ENCODE measurements around the gene PPP2R5C. TPM values are rescaled to one million over a fixed set of nuclear protein-coding genes. Genes with fewer than 3 reads are reported as not detected.

Gene PPP2R5C
- total RNA-seq, 2 experiments from 2014 or later = 252 to 268 TPM

GRCh38 chr14:101849125-101849524 lies 87.6 kb downstream of the PPP2R5C start:
- H3K27ac Mint-ChIP-seq = no peak overlapping the region
- H3K4me3 Mint-ChIP-seq = no peak overlapping the region

DNA sequence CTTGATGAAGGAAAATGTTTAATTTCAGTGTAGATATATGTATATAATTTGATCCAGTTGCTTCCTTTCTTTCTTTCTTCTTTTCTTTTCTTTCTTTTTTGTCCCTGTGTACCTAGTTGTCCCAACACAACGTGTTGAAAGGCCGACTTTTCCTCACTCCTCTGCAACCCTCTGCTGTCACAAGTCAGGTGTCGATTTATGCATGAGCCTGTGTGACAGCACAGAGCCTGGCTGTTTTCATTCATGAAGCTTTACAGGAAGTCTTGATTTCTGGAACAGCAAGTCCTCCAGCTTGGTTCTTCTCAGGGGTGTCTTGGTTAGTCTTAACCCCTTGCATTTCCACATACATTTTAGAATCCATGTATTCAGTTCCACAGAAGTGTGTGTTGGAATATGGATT lies 88.1 kb downstream of the PPP2R5C start:
- POLR2A ChIA-PET = interaction anchor here (0.8 kb wide), 1 partner anchor 27 kb away, joined by 3 read pairs; no protein-coding TSS in a partner anchor
- Mint-ChIP-seq H3K4me1 (ENCODE audit: low read depth) (peaks cover 87% of the 10 kb centered on the region), H3K27me3 (no peaks in the 10 kb centered on the region), H3K4me3 (no peak overlapping the region), H3K27ac (peak overlapping the region; percentile 55), H3K36me3 (peaks cover 5% of the 10 kb centered on the region), H3K9me3 (no peaks in the 10 kb centered on the region)
- no peak for DNase-seq
- CTCF ChIA-PET = interaction anchor here (0.8 to 1.4 kb wide), 2 partner anchors 10 to 142 kb away, joined by 3 to 5 read pairs; no protein-coding TSS in a partner anchor
- intact Hi-C loops (cut with micrococcal nuclease) = no loop called here

More at GRCh38 chr14:101849125-101849524, 87.6 kb downstream of the PPP2R5C start:
- no peaks in the 10 kb centered on the region for H3K27me3 Mint-ChIP-seq
- ChIA-PET CTCF (interaction anchor here (1.4 kb wide), 1 partner anchor 142 kb away, joined by 5 read pairs; no protein-coding TSS in a partner anchor), POLR2A (interaction anchor here (0.8 kb wide), 1 partner anchor 28 kb away, joined by 3 read pairs; no protein-coding TSS in a partner anchor)
- intact Hi-C loops (cut with micrococcal nuclease) = no loop called here
- H3K36me3 Mint-ChIP-seq = peaks cover 10% of the 10 kb centered on the region
- peaks cover 87% of the 10 kb centered on the region for H3K4me1 Mint-ChIP-seq (ENCODE audit: low read depth)
- H3K9me3 Mint-ChIP-seq = no peaks in the 10 kb centered on the region
- no peak for DNase-seq

- CTCF ChIA-PET = interaction anchor here (0.6 to 0.8 kb wide), 2 partner anchors 76 to 80 kb away, joined by 3 read pairs; no protein-coding TSS in a partner anchor
- Mint-ChIP-seq H3K9me3 (no peaks in the 10 kb centered on the region), H3K27ac (no peak overlapping the region), H3K36me3 (peaks cover 2% of the 10 kb centered on the region), H3K4me1 (ENCODE audit: low read depth) (peaks cover 85% of the 10 kb centered on the region), H3K4me3 (no peak overlapping the region), H3K27me3 (no peaks in the 10 kb centered on the region)
- DNase-seq = no peak
- intact Hi-C loops (cut with micrococcal nuclease) = no loop called here
- POLR2A ChIA-PET = interaction anchor here (2.0 kb wide), 1 partner anchor 27 kb away, joined by 8 read pairs; no protein-coding TSS in a partner anchor
These were observed 89.7 kb downstream of the PPP2R5C start for GRCh38 chr14:101851183-101851582.

DNA sequence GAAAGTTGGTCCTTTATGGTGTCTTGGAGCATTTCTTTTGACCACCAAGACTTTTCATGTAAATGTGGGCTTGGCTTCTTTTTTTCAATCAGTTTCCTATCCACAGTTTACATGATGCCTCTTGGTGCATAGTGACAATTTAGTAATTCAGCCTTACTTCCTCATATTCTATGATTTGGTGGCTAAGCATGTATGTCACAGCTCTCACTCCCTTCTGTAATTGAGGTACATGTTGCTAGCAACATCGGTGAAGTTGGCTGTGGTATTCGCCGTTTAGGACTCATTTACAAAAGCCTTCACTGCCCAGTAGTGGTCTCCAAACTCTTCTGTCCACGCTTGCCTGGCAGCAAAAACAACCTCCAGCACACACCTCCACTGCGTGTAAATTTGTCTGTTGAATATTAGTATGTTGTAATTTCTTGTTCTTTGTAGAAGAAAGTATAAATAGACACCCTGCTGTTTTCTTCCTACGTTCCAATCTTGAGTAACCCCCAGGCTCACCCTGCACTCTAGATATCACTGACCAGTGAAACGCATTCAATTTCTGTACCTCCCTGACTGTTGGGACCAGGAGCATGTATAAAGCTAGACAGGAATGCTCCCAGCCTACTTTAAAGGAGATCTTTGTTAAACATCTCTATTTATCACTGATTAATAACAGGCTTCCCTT lies 90.4 kb downstream of the PPP2R5C start:
- Mint-ChIP-seq H3K9me3 (no peaks in the 10 kb centered on the region), H3K27ac (peak overlapping the region; percentile 31), H3K4me1 (ENCODE audit: low read depth) (peaks cover 84% of the 10 kb centered on the region), H3K27me3 (no peaks in the 10 kb centered on the region), H3K4me3 (no peak overlapping the region), H3K36me3 (peaks cover 6% of the 10 kb centered on the region)
- CTCF ChIA-PET = interaction anchor here (0.6 to 0.8 kb wide), 2 partner anchors 77 to 81 kb away, joined by 3 read pairs; no protein-coding TSS in a partner anchor
- no peak for DNase-seq
- intact Hi-C loops (cut with micrococcal nuclease) = no loop called here
- POLR2A ChIA-PET = interaction anchor here (2.0 kb wide), 1 partner anchor 28 kb away, joined by 8 read pairs; no protein-coding TSS in a partner anchor

DNA sequence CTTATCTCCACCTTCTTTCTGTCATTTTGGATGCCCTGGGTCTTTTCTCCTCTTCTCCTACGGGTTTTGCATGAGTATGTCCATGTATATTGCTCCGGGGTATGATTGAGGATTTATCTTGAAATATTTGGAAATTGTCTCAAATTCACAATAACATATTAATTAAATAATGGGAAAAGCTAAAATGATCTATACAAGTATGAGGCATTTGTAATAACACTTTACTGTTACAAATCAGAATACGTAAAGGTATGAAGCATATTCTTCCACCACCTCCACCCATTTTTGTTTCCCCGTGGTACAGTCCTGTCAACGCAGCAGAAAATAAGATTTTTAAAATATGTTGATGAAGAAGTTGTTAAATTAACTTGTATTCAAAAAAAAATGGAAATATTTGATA lies 91.3 kb downstream of the PPP2R5C start:
- Mint-ChIP-seq H3K27ac (no peak overlapping the region), H3K4me1 (ENCODE audit: low read depth) (peaks cover 87% of the 10 kb centered on the region), H3K36me3 (peaks cover 12% of the 10 kb centered on the region), H3K4me3 (no peak overlapping the region), H3K27me3 (no peaks in the 10 kb centered on the region), H3K9me3 (no peaks in the 10 kb centered on the region)
- DNase-seq = no peak
- intact Hi-C loops (cut with micrococcal nuclease) = no loop called here
- POLR2A ChIA-PET = no interaction called here
- CTCF ChIA-PET = interaction anchor here (2.4 kb wide), 1 partner anchor 8 kb away, joined by 13 read pairs; no protein-coding TSS in a partner anchor

- no peaks in the 10 kb centered on the region for H3K9me3 Mint-ChIP-seq
- no peak overlapping the region for H3K4me3 Mint-ChIP-seq
- DNase-seq = no peak
- CTCF ChIA-PET = interaction anchor here (1.0 to 2.4 kb wide), 5 partner anchors 9 to 147 kb away, joined by 3 to 13 read pairs (median 4); no protein-coding TSS in a partner anchor
- peaks cover 17% of the 10 kb centered on the region for H3K36me3 Mint-ChIP-seq
- POLR2A ChIA-PET = interaction anchor here (0.8 to 1.6 kb wide), 4 partner anchors 7 to 38 kb away, joined by 3 to 5 read pairs (median 4); no protein-coding TSS in a partner anchor
- intact Hi-C loops (cut with micrococcal nuclease) = no loop called here
- H3K4me1 Mint-ChIP-seq (ENCODE audit: low read depth) = peaks cover 89% of the 10 kb centered on the region
- no peaks in the 10 kb centered on the region for H3K27me3 Mint-ChIP-seq
- peak overlapping the region; percentile 77 for H3K27ac Mint-ChIP-seq
These were observed 92.0 kb downstream of the PPP2R5C start for GRCh38 chr14:101853455-101854018.

DNA sequence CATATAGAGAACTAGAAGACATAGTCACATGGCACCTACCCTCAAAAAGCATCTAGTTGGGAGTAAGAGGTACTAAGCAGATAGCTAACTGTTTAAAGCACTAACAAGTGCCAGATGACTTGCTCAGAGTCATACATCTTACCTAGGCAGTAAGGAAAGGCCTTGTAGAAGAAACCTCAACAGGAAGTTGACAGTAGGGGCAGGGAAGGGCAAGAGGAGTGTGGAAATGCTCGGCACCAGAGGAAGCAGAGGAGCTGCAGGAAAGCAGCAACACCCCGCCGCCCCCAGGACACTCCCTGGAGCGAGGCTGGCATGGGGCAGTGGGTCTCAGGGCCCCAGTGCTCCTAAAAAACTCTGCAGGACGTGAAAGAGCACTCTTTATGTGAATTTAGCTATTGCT lies 92.9 kb downstream of the PPP2R5C start:
- H3K36me3 Mint-ChIP-seq = peaks cover 22% of the 10 kb centered on the region

DNA sequence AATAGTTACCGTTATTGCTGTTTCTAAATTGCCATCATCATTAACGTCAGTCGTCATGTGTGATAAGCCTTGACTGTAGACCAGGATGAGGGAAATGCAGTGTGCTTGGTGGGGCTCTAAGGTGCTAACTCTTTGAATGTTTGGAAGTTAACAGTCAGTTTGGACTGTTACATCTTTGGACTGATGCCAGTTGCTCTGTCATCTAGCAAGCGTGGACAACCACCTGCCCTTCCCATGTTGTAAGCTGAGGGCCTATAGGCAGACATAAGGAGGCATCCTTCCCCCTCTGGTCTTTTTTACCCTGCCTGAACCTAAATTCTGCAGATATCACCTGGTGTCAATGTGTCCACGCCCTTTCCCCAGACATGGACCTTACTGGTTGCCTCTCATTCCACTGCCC lies 94.4 kb downstream of the PPP2R5C start:
- Mint-ChIP-seq H3K4me1 (ENCODE audit: low read depth) (peaks cover 88% of the 10 kb centered on the region), H3K36me3 (peaks cover 34% of the 10 kb centered on the region), H3K4me3 (no peak overlapping the region), H3K27me3 (no peaks in the 10 kb centered on the region), H3K9me3 (no peaks in the 10 kb centered on the region), H3K27ac (peak overlapping the region; percentile 5)
- CTCF ChIA-PET = interaction anchor here (1.1 to 1.9 kb wide), 2 partner anchors 23 to 85 kb away, joined by 3 to 4 read pairs; no protein-coding TSS in a partner anchor
- POLR2A ChIA-PET = no interaction called here
- intact Hi-C loops (cut with micrococcal nuclease) = no loop called here
- no peak for DNase-seq

More for the DNA sequence above, 92.9 kb downstream of the PPP2R5C start:
- no peaks in the 10 kb centered on the region for H3K27me3 Mint-ChIP-seq
- intact Hi-C loops (cut with micrococcal nuclease) = no loop called here
- H3K4me1 Mint-ChIP-seq (ENCODE audit: low read depth) = peaks cover 89% of the 10 kb centered on the region
- CTCF ChIA-PET = interaction anchor here (1.0 to 2.4 kb wide), 5 partner anchors 10 to 148 kb away, joined by 3 to 13 read pairs (median 4); no protein-coding TSS in a partner anchor
- DNase-seq = peak; percentile 47
- peak overlapping the region; percentile 77 for H3K27ac Mint-ChIP-seq
- no peaks in the 10 kb centered on the region for H3K9me3 Mint-ChIP-seq
- H3K4me3 Mint-ChIP-seq = peak overlapping the region; percentile 31
- POLR2A ChIA-PET = interaction anchor here (0.7 to 1.6 kb wide), 5 partner anchors 8 to 39 kb away, joined by 3 to 5 read pairs (median 4); no protein-coding TSS in a partner anchor

DNA sequence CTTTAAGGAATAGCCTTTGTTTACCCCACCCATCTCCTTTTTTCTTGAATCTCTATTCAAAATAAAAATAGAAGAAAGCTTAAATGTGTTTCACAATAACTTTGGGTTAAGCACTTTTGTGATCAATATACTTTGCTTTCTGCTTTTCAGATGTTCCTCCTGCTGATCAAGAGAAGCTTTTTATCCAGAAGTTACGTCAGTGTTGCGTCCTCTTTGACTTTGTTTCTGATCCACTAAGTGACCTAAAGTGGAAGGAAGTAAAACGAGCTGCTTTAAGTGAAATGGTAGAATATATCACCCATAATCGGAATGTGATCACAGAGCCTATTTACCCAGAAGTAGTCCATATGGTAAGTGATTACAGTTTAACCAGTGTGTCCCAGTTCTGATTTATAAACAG lies 95.0 kb downstream of the PPP2R5C start:
- no peak for DNase-seq
- Mint-ChIP-seq H3K4me1 (ENCODE audit: low read depth) (peaks cover 87% of the 10 kb centered on the region), H3K27ac (no peak overlapping the region), H3K36me3 (peaks cover 35% of the 10 kb centered on the region), H3K9me3 (no peaks in the 10 kb centered on the region), H3K27me3 (no peaks in the 10 kb centered on the region), H3K4me3 (no peak overlapping the region)
- ChIA-PET POLR2A (no interaction called here), CTCF (interaction anchor here (0.7 to 1.9 kb wide), 4 partner anchors 22 to 150 kb away, joined by 3 to 5 read pairs (median 4); no protein-coding TSS in a partner anchor)
- intact Hi-C loops (cut with micrococcal nuclease) = no loop called here

GRCh38 chr14:101857226-101857625 lies 95.7 kb downstream of the PPP2R5C start:
- Mint-ChIP-seq H3K27ac (peak overlapping the region; percentile 54), H3K9me3 (no peaks in the 10 kb centered on the region), H3K4me3 (no peak overlapping the region), H3K4me1 (ENCODE audit: low read depth) (peaks cover 87% of the 10 kb centered on the region), H3K27me3 (no peaks in the 10 kb centered on the region), H3K36me3 (peaks cover 39% of the 10 kb centered on the region)
- intact Hi-C loops (cut with micrococcal nuclease) = no loop called here
- DNase-seq = no peak
- ChIA-PET CTCF (interaction anchor here (0.7 to 1.1 kb wide), 3 partner anchors 22 to 150 kb away, joined by 3 to 5 read pairs (median 3); no protein-coding TSS in a partner anchor), POLR2A (no interaction called here)

GRCh38 chr14:101858791-101859537 lies 97.5 kb downstream of the PPP2R5C start:
- H3K4me1 Mint-ChIP-seq (ENCODE audit: low read depth) = peaks cover 78% of the 10 kb centered on the region
- H3K36me3 Mint-ChIP-seq = peaks cover 42% of the 10 kb centered on the region
- no peaks in the 10 kb centered on the region for H3K9me3 Mint-ChIP-seq
- intact Hi-C loops (cut with micrococcal nuclease) = loop anchor here (2.0 kb wide), 2 partner anchors 14 kb away; no protein-coding TSS in a partner anchor
- H3K4me3 Mint-ChIP-seq = peak overlapping the region; percentile 67
- DNase-seq = peak; percentile 41
- CTCF ChIA-PET = interaction anchor here (0.7 to 1.6 kb wide), 5 partner anchors 15 to 95 kb away, joined by 3 to 8 read pairs (median 3); no protein-coding TSS in a partner anchor
- POLR2A ChIA-PET = interaction anchor here (1.6 to 1.8 kb wide), 2 partner anchors 20 to 35 kb away, joined by 6 to 15 read pairs; no protein-coding TSS in a partner anchor
- peak overlapping the region; percentile 96 for H3K27ac Mint-ChIP-seq
- H3K27me3 Mint-ChIP-seq = no peaks in the 10 kb centered on the region
